Measurements from ENCODE around the gene ANKS1B. TPM values are rescaled to one million over a fixed set of nuclear protein-coding genes. Genes with fewer than 3 reads are reported as not detected.
"Not testable (repeated sequence)": the region's sequence is repeated elsewhere in the genome, so short reads cannot be mapped to it uniquely, and the experiment has no call there.

ANKS1B gene
- total and polyA plus RNA-seq, 11 donors = 0.62 to 5.8 (median 1.8) TPM

DNA sequence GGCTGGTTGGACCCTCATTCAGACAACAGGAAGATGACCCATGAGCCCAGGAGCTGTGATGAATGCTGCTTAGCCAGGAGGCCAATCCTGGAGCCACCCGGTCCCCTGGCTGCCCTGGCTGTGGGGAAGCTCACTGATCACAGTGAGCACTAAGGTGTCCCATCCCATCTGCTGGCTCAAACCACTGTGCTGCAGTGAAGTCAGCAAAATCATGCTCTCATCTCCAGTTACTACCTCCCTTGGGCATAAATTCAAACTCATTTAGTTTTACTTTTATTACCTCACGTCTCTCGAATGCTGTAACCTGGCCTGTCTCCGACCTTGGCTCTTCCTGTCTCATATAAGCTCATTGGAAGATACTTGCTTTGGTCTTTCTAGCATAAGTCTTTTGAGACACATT is 1227.3 kb downstream of the ANKS1B start:
- DNase-seq (no peak), ATAC-seq (no peak)
- Histone ChIP-seq H3K4me3 (no peak overlapping the region), H3K27me3 (no peaks in the 10 kb centered on the region), H3K36me3 (no peaks in the 10 kb centered on the region), H3K9me3 (no peaks in the 10 kb centered on the region), H3K27ac (no peak overlapping the region), H3K4me1 (no peaks in the 10 kb centered on the region)
- intact Hi-C loops (cut with DNase I) = no loop called here
- WGBS, 4 donors = 53 to 81% (median 59%) methylated on average over 3 to 4 of the region's 4 CpGs
- no peak for TF ChIP-seq POLR2A (IDR thresholded peaks at IDR 0.05)
- TF ChIP-seq, protein P1, sequence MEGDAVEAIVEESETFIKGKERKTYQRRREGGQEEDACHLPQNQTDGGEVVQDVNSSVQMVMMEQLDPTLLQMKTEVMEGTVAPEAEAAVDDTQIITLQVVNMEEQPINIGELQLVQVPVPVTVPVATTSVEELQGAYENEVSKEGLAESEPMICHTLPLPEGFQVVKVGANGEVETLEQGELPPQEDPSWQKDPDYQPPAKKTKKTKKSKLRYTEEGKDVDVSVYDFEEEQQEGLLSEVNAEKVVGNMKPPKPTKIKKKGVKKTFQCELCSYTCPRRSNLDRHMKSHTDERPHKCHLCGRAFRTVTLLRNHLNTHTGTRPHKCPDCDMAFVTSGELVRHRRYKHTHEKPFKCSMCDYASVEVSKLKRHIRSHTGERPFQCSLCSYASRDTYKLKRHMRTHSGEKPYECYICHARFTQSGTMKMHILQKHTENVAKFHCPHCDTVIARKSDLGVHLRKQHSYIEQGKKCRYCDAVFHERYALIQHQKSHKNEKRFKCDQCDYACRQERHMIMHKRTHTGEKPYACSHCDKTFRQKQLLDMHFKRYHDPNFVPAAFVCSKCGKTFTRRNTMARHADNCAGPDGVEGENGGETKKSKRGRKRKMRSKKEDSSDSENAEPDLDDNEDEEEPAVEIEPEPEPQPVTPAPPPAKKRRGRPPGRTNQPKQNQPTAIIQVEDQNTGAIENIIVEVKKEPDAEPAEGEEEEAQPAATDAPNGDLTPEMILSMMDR (IDR thresholded peaks at IDR 0.05) = no peak

DNA sequence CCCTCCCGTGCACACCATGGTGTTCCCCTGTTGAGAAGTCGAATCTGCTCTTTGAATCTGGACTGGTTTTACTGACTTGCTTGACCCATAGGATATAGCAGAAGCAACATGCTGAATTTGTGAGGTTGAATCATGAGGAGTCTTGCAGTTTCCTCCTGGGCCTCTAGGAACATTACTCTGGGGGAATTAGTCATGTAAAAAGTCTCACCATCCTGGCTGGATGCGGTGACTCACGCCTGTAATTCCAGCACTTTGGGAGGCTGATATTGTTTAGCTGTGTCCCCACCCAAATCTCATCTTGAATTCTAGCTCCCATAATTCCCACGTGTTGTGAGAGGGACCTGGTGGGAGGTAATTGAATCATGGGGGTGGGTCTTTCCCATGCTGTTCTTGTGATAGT is 1228.9 kb downstream of the ANKS1B start:
- H3K9me3 ChIP-seq; intact Hi-C loops (cut with DNase I); H3K4me1 ChIP-seq; H3K27ac ChIP-seq; H3K36me3 ChIP-seq; H3K27me3 ChIP-seq; ATAC-seq; H3K4me3 ChIP-seq; DNase-seq: not testable (repeated sequence)
- 81 to 92% (median 87%) methylated on average over 5 of the region's 5 CpGs for whole genome bisulfite sequencing, 4 donors

DNA sequence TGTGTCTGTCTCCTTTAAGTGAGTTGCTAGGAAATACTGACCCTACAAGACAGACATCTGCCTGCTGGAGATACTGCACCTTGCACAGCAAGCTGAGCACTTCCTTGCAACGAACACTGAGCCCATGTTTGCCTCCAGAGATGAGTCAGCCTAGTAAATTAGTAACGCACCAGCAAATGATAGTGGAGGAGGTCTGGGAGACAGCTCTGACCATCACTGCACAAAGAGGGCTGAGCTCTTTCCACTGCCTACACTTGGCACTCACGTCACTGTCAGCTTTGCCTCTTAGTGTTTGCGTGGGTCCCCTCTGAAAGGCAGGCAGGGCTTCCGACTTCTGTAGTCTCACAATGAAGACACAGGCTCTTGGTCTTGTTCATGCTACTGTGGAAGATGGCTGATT is 1230.6 kb downstream of the ANKS1B start:
- TF ChIP-seq POLR2A (IDR thresholded peaks at IDR 0.05) = no peak
- TF ChIP-seq, protein P1 (IDR thresholded peaks at IDR 0.05) = no peak
- Histone ChIP-seq H3K36me3 (no peaks in the 10 kb centered on the region), H3K4me3 (no peak overlapping the region), H3K27ac (no peak overlapping the region), H3K9me3 (no peaks in the 10 kb centered on the region), H3K27me3 (no peaks in the 10 kb centered on the region), H3K4me1 (no peaks in the 10 kb centered on the region)
- ATAC-seq (no peak), DNase-seq (no peak)
- 54 to 72% (median 61%) methylated on average over 5 of the region's 5 CpGs for WGBS, 4 donors
- intact Hi-C loops (cut with DNase I) = no loop called here

DNA sequence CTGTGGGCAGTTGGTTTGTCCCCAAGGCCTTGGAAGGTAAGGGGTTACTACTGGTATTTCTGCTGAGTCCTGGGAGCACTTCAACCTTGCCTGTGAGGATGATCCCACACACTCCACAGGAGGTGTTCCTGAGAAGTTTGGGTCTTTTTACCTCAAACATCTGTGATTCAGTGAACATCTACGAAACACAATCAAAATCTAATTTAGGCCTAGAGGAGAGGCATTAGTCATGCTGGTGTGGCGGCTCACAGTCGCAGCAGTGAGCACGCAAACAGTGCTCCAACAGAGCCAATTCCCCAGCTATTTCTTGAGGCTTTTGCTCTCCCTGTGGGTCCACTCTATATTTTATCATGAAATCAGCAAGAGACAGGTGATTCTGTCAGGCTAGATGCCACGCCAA is 1232.0 kb downstream of the ANKS1B start:
- DNase-seq = no peak

DNA sequence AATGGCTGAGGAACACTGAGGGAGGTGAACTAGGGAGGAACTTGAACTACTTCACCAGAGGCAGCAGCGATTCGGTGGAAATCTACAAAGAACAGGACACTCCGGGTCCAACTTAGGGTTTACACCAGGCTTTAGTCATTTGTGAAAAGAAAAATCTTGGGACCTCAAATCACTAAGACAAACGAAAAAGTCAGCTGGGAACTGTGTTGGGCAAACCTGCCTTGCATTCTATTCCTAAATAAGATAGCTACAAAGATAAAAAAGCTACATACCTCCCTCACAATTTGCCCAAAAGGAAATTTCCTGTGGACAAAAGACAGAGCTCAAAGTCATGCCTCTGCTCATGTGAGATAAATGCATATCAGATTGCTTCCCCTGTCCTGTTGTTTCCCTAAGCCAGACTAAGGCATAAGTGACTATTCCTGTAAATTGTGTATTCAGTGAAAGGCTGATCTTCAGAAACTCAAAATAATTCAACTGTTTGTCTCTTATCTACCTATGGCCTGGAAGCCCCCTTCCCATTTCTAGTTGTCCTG is 1233.1 kb downstream of the ANKS1B start:
- WGBS, 4 donors = 75 to 85% (median 82%) methylated on average over 4 of the region's 4 CpGs
- Histone ChIP-seq H3K27ac (no peak overlapping the region), H3K9me3 (no peaks in the 10 kb centered on the region), H3K4me1 (no peaks in the 10 kb centered on the region), H3K4me3 (no peak overlapping the region), H3K27me3 (peaks cover 0 to 3% (median 0%) of the 10 kb centered on the region in 9 donors), H3K36me3 (no peaks in the 10 kb centered on the region)
- intact Hi-C loops (cut with DNase I) = no loop called here
- no peak for TF ChIP-seq POLR2A (IDR thresholded peaks at IDR 0.05)
- TF ChIP-seq, protein P1 (IDR thresholded peaks at IDR 0.05) = no peak
- DNase-seq (no peak), ATAC-seq (no peak)

More for the DNA sequence above, 1232.0 kb downstream of the ANKS1B start:
- H3K27me3 ChIP-seq = no peaks in the 10 kb centered on the region
- H3K4me3 ChIP-seq = no peak overlapping the region
- H3K9me3 ChIP-seq = no peaks in the 10 kb centered on the region
- H3K27ac ChIP-seq = no peak overlapping the region
- WGBS, 4 donors = 86 to 93% (median 88%) methylated on average over 5 of the region's 5 CpGs
- no peak for ATAC-seq
- intact Hi-C loops (cut with DNase I) = no loop called here
- TF ChIP-seq POLR2A (IDR thresholded peaks at IDR 0.05) = no peak
- H3K36me3 ChIP-seq = no peaks in the 10 kb centered on the region
- no peaks in the 10 kb centered on the region for H3K4me1 ChIP-seq
